WTC11 (cell line): ENCODE data around the gene OR52E1.

ENCODE experiments used
- CTCF ChIP-seq: fragments of 200-600 bp; IDR thresholded peaks from 2 replicates; pipeline ENCODE4 v1.8.0; 2022; ENCODE audit warnings: antibody characterized with exemption
- E2F4 ChIP-seq: sonication (generic); formaldehyde crosslinking; IDR thresholded peaks from 2 replicates; pipeline ENCODE4 v1.8.1; 2022; ENCODE audit warnings: low read depth, mild to moderate bottlenecking, moderate library complexity, missing genetic modification reagents, borderline replicate concordance
- IRF2 ChIP-seq: sonication (generic); formaldehyde crosslinking; IDR thresholded peaks from 2 replicates; pipeline ENCODE4 v1.8.0; 2022; ENCODE audit warnings: low read depth, missing genetic modification reagents, borderline replicate concordance
- SMAD3 ChIP-seq: sonication (generic); formaldehyde crosslinking; IDR thresholded peaks from 2 replicates; pipeline ENCODE4 v1.8.0; 2022; ENCODE audit warnings: missing genetic modification reagents, mild to moderate bottlenecking, borderline replicate concordance
- SOX15 ChIP-seq: fragments of 250-450 bp; sonication (Bioruptor Pico); IDR thresholded peaks from 2 replicates; pipeline ENCODE4 v1.9.0; 2021; ENCODE audit warnings: mild to moderate bottlenecking
- ZNF263 ChIP-seq: sonication (generic); formaldehyde crosslinking; IDR thresholded peaks from 2 replicates; pipeline ENCODE4 v1.8.1; 2022; ENCODE audit warnings: low read depth, mild to moderate bottlenecking, moderate library complexity, missing genetic modification reagents

GRCh38 chr11:5069272-5069671 is at the start of gene OR52E1:
- TF ChIP-seq SMAD3 (no peak), CTCF (no peak), ZNF263 (CRISPR knock-in tag) (no peak), IRF2 (CRISPR knock-in tag) (no peak), E2F4 (no peak), SOX15 (CRISPR knock-in tag) (no peak)
